Measurements from ENCODE around the gene CNIH3. TPM values are rescaled to one million over a fixed set of nuclear protein-coding genes. Genes with fewer than 3 reads are reported as not detected.
A peak's percentile ranks its signal among the peaks of the same experiment; 100 is the strongest.

CNIH3 gene
- total RNA-seq, 1 donor from 2014 or later: 1.4 TPM

- H3K9me3 Mint-ChIP-seq: no peaks in the 10 kb centered on the region
- no peak overlapping the region for H3K4me3 Mint-ChIP-seq
- no peaks in the 10 kb centered on the region for H3K36me3 Mint-ChIP-seq (ENCODE audit: low read depth)
- no peak overlapping the region for H3K27ac Mint-ChIP-seq
- intact Hi-C loops (cut with micrococcal nuclease): no loop called here
- H3K27me3 Mint-ChIP-seq (ENCODE audit: insufficient read depth): peaks cover 13% of the 10 kb centered on the region
- H3K4me1 Mint-ChIP-seq (ENCODE audit: low read depth): peaks cover 42% of the 10 kb centered on the region
- DNase-seq (ENCODE audit: low spot score): no peak
Measured at GRCh38 chr1:224737353-224737727, 121.2 kb downstream of the CNIH3 start.

GRCh38 chr1:224739303-224739996 lies 123.3 kb downstream of the CNIH3 start:
- Mint-ChIP-seq H3K27ac (no peak overlapping the region), H3K27me3 (ENCODE audit: insufficient read depth) (peaks cover 16% of the 10 kb centered on the region), H3K4me3 (no peak overlapping the region), H3K4me1 (ENCODE audit: low read depth) (peaks cover 30% of the 10 kb centered on the region), H3K9me3 (no peaks in the 10 kb centered on the region), H3K36me3 (ENCODE audit: low read depth) (no peaks in the 10 kb centered on the region)
- DNase-seq (ENCODE audit: low spot score): no peak
- intact Hi-C loops (cut with micrococcal nuclease): no loop called here

GRCh38 chr1:224739997-224740684 lies 124.0 kb downstream of the CNIH3 start:
- DNase-seq (ENCODE audit: low spot score): no peak
- Mint-ChIP-seq H3K9me3 (no peaks in the 10 kb centered on the region), H3K27ac (no peak overlapping the region), H3K4me1 (ENCODE audit: low read depth) (peaks cover 24% of the 10 kb centered on the region), H3K27me3 (ENCODE audit: insufficient read depth) (peaks cover 16% of the 10 kb centered on the region), H3K4me3 (no peak overlapping the region), H3K36me3 (ENCODE audit: low read depth) (no peaks in the 10 kb centered on the region)
- intact Hi-C loops (cut with micrococcal nuclease): no loop called here

GRCh38 chr1:224740685-224741052 lies 124.6 kb downstream of the CNIH3 start:
- DNase-seq (ENCODE audit: low spot score): no peak
- H3K4me3 Mint-ChIP-seq: no peak overlapping the region
- H3K9me3 Mint-ChIP-seq: no peaks in the 10 kb centered on the region
- H3K27me3 Mint-ChIP-seq (ENCODE audit: insufficient read depth): peaks cover 16% of the 10 kb centered on the region
- H3K4me1 Mint-ChIP-seq (ENCODE audit: low read depth): peaks cover 26% of the 10 kb centered on the region
- intact Hi-C loops (cut with micrococcal nuclease): no loop called here
- no peak overlapping the region for H3K27ac Mint-ChIP-seq
- H3K36me3 Mint-ChIP-seq (ENCODE audit: low read depth): no peaks in the 10 kb centered on the region

GRCh38 chr1:224742349-224742748 lies 126.2 kb downstream of the CNIH3 start:
- peaks cover 30% of the 10 kb centered on the region for H3K4me1 Mint-ChIP-seq (ENCODE audit: low read depth)
- no peak overlapping the region for H3K27ac Mint-ChIP-seq
- H3K4me3 Mint-ChIP-seq: no peak overlapping the region
- intact Hi-C loops (cut with micrococcal nuclease): no loop called here
- no peak for DNase-seq (ENCODE audit: low spot score)
- peaks cover 12% of the 10 kb centered on the region for H3K27me3 Mint-ChIP-seq (ENCODE audit: insufficient read depth)
- no peaks in the 10 kb centered on the region for H3K9me3 Mint-ChIP-seq
- no peaks in the 10 kb centered on the region for H3K36me3 Mint-ChIP-seq (ENCODE audit: low read depth)

- H3K36me3 Mint-ChIP-seq (ENCODE audit: low read depth): no peaks in the 10 kb centered on the region
- peaks cover 13% of the 10 kb centered on the region for H3K27me3 Mint-ChIP-seq (ENCODE audit: insufficient read depth)
- peaks cover 32% of the 10 kb centered on the region for H3K4me1 Mint-ChIP-seq (ENCODE audit: low read depth)
- no peak overlapping the region for H3K27ac Mint-ChIP-seq
- no peak overlapping the region for H3K4me3 Mint-ChIP-seq
- intact Hi-C loops (cut with micrococcal nuclease): no loop called here
- no peak for DNase-seq (ENCODE audit: low spot score)
- no peaks in the 10 kb centered on the region for H3K9me3 Mint-ChIP-seq
Measured at GRCh38 chr1:224743608-224744164, 127.6 kb downstream of the CNIH3 start.

- no peaks in the 10 kb centered on the region for H3K36me3 Mint-ChIP-seq (ENCODE audit: low read depth)
- H3K27me3 Mint-ChIP-seq (ENCODE audit: insufficient read depth): peaks cover 13% of the 10 kb centered on the region
- H3K4me3 Mint-ChIP-seq: no peak overlapping the region
- peaks cover 6% of the 10 kb centered on the region for H3K9me3 Mint-ChIP-seq
- H3K4me1 Mint-ChIP-seq (ENCODE audit: low read depth): peaks cover 31% of the 10 kb centered on the region
- intact Hi-C loops (cut with micrococcal nuclease): no loop called here
- H3K27ac Mint-ChIP-seq: no peak overlapping the region
- no peak for DNase-seq (ENCODE audit: low spot score)
Measured at GRCh38 chr1:224744521-224744920, 128.4 kb downstream of the CNIH3 start.

- H3K4me1 Mint-ChIP-seq (ENCODE audit: low read depth): peaks cover 32% of the 10 kb centered on the region
- H3K4me3 Mint-ChIP-seq: no peak overlapping the region
- DNase-seq (ENCODE audit: low spot score): no peak
- H3K9me3 Mint-ChIP-seq: peaks cover 7% of the 10 kb centered on the region
- H3K36me3 Mint-ChIP-seq (ENCODE audit: low read depth): no peaks in the 10 kb centered on the region
- H3K27ac Mint-ChIP-seq: no peak overlapping the region
- intact Hi-C loops (cut with micrococcal nuclease): no loop called here
- H3K27me3 Mint-ChIP-seq (ENCODE audit: insufficient read depth): peaks cover 16% of the 10 kb centered on the region
Measured at GRCh38 chr1:224745394-224745793, 129.3 kb downstream of the CNIH3 start.

- H3K27ac Mint-ChIP-seq: no peak overlapping the region
- peaks cover 17% of the 10 kb centered on the region for H3K27me3 Mint-ChIP-seq (ENCODE audit: insufficient read depth)
- H3K4me3 Mint-ChIP-seq: no peak overlapping the region
- intact Hi-C loops (cut with micrococcal nuclease): no loop called here
- peaks cover 35% of the 10 kb centered on the region for H3K4me1 Mint-ChIP-seq (ENCODE audit: low read depth)
- DNase-seq (ENCODE audit: low spot score): no peak
- H3K36me3 Mint-ChIP-seq (ENCODE audit: low read depth): no peaks in the 10 kb centered on the region
- peaks cover 7% of the 10 kb centered on the region for H3K9me3 Mint-ChIP-seq
Measured at GRCh38 chr1:224745924-224746323, 129.8 kb downstream of the CNIH3 start.

- Mint-ChIP-seq H3K27me3 (ENCODE audit: insufficient read depth) (peaks cover 14% of the 10 kb centered on the region), H3K36me3 (ENCODE audit: low read depth) (no peaks in the 10 kb centered on the region), H3K27ac (peak overlapping the region; percentile 34), H3K9me3 (peaks cover 7% of the 10 kb centered on the region), H3K4me3 (no peak overlapping the region), H3K4me1 (ENCODE audit: low read depth) (peaks cover 43% of the 10 kb centered on the region)
- intact Hi-C loops (cut with micrococcal nuclease): no loop called here
- no peak for DNase-seq (ENCODE audit: low spot score)
Measured at GRCh38 chr1:224747578-224747977, 131.5 kb downstream of the CNIH3 start.

- no peak overlapping the region for H3K27ac Mint-ChIP-seq
- DNase-seq (ENCODE audit: low spot score): no peak
- peaks cover 8% of the 10 kb centered on the region for H3K27me3 Mint-ChIP-seq (ENCODE audit: insufficient read depth)
- H3K9me3 Mint-ChIP-seq: peaks cover 7% of the 10 kb centered on the region
- intact Hi-C loops (cut with micrococcal nuclease): no loop called here
- no peak overlapping the region for H3K4me3 Mint-ChIP-seq
- no peaks in the 10 kb centered on the region for H3K36me3 Mint-ChIP-seq (ENCODE audit: low read depth)
- H3K4me1 Mint-ChIP-seq (ENCODE audit: low read depth): peaks cover 51% of the 10 kb centered on the region
Measured at GRCh38 chr1:224749916-224750315, 133.8 kb downstream of the CNIH3 start.

GRCh38 chr1:224751624-224752311 lies 135.7 kb downstream of the CNIH3 start:
- no peaks in the 10 kb centered on the region for H3K36me3 Mint-ChIP-seq (ENCODE audit: low read depth)
- no peak overlapping the region for H3K27ac Mint-ChIP-seq
- no peak overlapping the region for H3K4me3 Mint-ChIP-seq
- peaks cover 5% of the 10 kb centered on the region for H3K27me3 Mint-ChIP-seq (ENCODE audit: insufficient read depth)
- H3K4me1 Mint-ChIP-seq (ENCODE audit: low read depth): peaks cover 34% of the 10 kb centered on the region
- peaks cover 7% of the 10 kb centered on the region for H3K9me3 Mint-ChIP-seq
- no peak for DNase-seq (ENCODE audit: low spot score)
- intact Hi-C loops (cut with micrococcal nuclease): no loop called here

GRCh38 chr1:224753491-224753890 lies 137.4 kb downstream of the CNIH3 start:
- Mint-ChIP-seq H3K27me3 (ENCODE audit: insufficient read depth) (peaks cover 3% of the 10 kb centered on the region), H3K9me3 (peaks cover 7% of the 10 kb centered on the region), H3K4me1 (ENCODE audit: low read depth) (peaks cover 26% of the 10 kb centered on the region), H3K36me3 (ENCODE audit: low read depth) (no peaks in the 10 kb centered on the region), H3K27ac (no peak overlapping the region), H3K4me3 (no peak overlapping the region)
- DNase-seq (ENCODE audit: low spot score): no peak
- intact Hi-C loops (cut with micrococcal nuclease): no loop called here

Measured in activated T-helper 1 cell treated with anti-CD3 and anti-CD28 coated beads, Interleukin-12 subunit alpha, Interleukin-12 subunit beta, Interleukin-2, Interleukin-4 antibody, amounts not matched to agents 30 ng/mL and 10 ng/mL and 1 ng/mL, durations not matched to agents 14 hours and 24 hours and 36 hours (primary cell).